Measurements from ENCODE around the gene PCNX3.

Gene PCNX3

GRCh38 chr11:65584723-65585171, 30.8 kb upstream of the PCNX3 start:
- no peak for DNase-seq (ENCODE audit: low read depth in 1 of 2, low spot score in 1 of 2)
- TF ChIP-seq JUND (IDR thresholded peaks at IDR 0.05; ENCODE audit: low read depth), result no peak
- in situ Hi-C loops (cut with HindIII; ENCODE audit: low pct_unique_long_range_greater_than_20kb, low sequenced_read_pairs), result no loop called here

DNA sequence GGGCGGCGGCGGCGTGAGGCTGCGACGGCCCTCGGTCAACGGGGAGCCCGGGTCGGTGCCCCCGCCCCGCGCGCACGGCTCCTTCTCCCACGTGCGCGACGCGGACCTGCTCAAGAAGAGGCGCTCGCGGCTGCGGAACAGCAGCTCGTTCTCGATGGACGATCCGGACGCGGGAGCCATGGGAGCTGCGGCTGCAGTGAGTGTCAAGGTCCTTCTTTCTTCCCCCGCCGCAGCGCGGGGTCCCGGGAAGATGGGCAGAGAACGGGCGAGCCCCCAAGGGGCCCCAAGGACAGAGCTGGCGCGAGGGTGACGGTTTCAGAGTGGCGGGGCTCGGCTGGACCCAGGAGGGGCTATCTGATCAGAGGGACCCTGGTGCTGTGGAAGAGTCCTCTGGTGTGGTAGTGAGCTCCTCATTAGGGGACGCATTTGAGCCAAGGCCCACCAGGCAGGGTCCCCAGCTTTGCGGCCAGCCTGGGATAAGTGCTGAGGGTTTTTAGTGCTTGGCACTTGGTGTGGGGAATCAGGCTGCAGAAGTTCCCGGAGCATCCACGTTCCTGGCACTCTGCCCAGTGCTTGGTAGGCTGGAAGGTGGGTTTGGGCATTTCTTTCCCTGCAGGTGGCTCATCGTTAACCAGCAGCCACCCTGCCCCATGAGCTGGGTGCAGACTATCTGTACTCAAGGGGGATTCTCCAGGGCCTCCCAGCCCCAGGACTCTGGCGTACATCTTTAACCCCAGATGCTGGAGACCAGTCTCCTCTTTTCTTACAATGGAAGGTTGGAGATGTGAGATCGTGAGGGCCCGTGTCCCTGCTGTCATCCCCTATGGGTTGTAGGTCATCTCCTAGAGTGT, 30.0 kb upstream of the PCNX3 start:
- no peak for TF ChIP-seq JUND (IDR thresholded peaks at IDR 0.05; ENCODE audit: low read depth)
- DNase-seq (ENCODE audit: low read depth in 1 of 2, low spot score in 1 of 2), result no peak
- in situ Hi-C loops (cut with HindIII; ENCODE audit: low pct_unique_long_range_greater_than_20kb, low sequenced_read_pairs), result no loop called here

- in situ Hi-C loops (cut with HindIII; ENCODE audit: low pct_unique_long_range_greater_than_20kb, low sequenced_read_pairs), result no loop called here
- no peak for TF ChIP-seq JUND (IDR thresholded peaks at IDR 0.05; ENCODE audit: low read depth)
- DNase-seq (ENCODE audit: low read depth in 1 of 2, low spot score in 1 of 2), result no peak
Measured at GRCh38 chr11:65586247-65586630, 29.3 kb upstream of the PCNX3 start.

DNA sequence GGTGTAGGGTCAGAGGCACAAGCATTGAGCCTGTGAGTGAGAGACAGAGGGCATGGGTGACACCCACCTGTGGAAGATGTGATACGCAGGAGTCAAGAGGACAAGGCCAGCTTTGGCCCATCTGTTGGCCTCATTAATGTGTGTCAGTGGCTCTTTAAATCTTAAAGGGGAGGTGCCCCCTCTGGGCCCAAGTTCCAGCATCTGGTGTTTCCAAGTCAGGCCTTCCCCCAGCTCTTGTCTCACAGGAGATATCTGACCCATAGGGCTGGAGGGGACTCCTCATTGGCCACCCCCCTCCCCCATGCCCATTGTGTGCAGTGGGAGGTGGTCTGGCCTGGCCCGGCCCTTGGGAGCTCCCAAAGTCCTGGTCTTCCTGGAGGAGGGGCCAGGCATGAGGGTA, 28.9 kb upstream of the PCNX3 start:
- in situ Hi-C loops (cut with HindIII; ENCODE audit: low pct_unique_long_range_greater_than_20kb, low sequenced_read_pairs), result no loop called here
- no peak for DNase-seq (ENCODE audit: low read depth in 1 of 2, low spot score in 1 of 2)
- TF ChIP-seq JUND (IDR thresholded peaks at IDR 0.05; ENCODE audit: low read depth), result no peak

GRCh38 chr11:65588199-65589054, 27.1 kb upstream of the PCNX3 start:
- in situ Hi-C loops (cut with HindIII; ENCODE audit: low pct_unique_long_range_greater_than_20kb, low sequenced_read_pairs), result no loop called here

DNA sequence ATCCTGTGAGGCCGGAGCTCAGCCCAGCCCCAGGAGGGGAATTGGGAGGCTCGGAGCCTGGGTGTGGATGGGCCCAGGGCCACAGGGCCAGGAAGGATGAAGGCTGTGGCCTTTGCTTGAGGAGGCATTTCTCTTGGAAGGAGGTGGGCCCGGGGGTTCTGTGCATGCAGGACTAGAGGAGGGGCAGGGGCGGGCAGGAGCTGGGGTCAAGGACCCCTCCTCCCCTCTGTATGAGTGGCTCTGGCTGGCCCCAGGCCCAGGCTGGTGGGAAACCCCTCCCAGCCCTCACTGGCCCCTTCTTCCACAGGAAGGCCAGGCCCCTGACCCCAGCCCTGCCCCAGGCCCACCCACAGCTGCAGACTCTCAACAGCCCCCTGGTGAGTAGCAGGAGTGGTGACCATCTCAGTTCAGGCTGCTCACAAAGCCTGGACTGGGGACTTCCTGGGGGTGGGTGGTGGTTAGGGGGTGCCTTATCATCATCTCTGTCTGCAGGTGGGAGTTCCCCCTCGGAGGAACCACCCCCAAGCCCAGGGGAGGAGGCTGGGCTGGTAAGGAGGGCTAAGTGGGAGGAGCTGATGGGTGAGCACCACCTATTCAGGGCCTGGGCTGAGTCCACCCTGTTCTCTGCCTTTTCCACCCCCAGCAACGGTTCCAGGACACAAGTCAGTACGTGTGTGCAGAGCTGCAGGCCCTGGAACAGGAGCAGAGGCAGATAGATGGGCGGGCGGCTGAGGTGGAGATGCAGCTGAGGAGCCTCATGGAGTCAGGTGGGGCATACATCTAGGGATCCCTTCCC, 25.9 kb upstream of the PCNX3 start:
- in situ Hi-C loops (cut with HindIII; ENCODE audit: low pct_unique_long_range_greater_than_20kb, low sequenced_read_pairs), result no loop called here
- no peak for DNase-seq (ENCODE audit: low read depth in 1 of 2, low spot score in 1 of 2)
- TF ChIP-seq JUND (IDR thresholded peaks at IDR 0.05; ENCODE audit: low read depth), result no peak

More at GRCh38 chr11:65588199-65589054, 27.1 kb upstream of the PCNX3 start:
- TF ChIP-seq JUND (IDR thresholded peaks at IDR 0.05; ENCODE audit: low read depth), result no peak
- DNase-seq (ENCODE audit: low read depth in 1 of 2, low spot score in 1 of 2), result peak; percentile 70 to 86

DNA sequence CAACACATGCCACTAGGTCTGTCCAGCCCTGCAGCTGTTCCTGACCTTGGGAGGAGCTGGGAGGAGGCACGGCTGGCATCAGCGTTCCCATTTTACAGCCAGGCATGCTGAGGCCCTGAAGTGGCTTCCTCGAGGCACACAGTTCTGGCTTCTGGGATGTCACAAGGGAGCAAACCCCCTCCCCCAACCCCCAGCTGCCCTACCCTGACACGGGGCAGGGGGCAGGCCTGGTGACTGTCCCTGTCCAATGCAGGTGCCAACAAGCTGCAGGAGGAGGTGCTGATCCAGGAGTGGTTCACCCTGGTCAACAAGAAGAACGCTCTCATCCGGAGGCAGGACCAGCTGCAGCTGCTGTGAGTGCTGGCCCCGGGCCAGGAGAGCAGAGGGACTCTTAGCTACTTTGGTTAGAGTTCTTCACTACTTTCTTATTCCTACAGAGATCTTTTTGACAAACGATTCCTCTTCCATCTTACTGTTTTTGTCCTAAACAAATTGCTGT, 25.3 kb upstream of the PCNX3 start:
- in situ Hi-C loops (cut with HindIII; ENCODE audit: low pct_unique_long_range_greater_than_20kb, low sequenced_read_pairs), result no loop called here
- no peak for DNase-seq (ENCODE audit: low read depth in 1 of 2, low spot score in 1 of 2)

DNA sequence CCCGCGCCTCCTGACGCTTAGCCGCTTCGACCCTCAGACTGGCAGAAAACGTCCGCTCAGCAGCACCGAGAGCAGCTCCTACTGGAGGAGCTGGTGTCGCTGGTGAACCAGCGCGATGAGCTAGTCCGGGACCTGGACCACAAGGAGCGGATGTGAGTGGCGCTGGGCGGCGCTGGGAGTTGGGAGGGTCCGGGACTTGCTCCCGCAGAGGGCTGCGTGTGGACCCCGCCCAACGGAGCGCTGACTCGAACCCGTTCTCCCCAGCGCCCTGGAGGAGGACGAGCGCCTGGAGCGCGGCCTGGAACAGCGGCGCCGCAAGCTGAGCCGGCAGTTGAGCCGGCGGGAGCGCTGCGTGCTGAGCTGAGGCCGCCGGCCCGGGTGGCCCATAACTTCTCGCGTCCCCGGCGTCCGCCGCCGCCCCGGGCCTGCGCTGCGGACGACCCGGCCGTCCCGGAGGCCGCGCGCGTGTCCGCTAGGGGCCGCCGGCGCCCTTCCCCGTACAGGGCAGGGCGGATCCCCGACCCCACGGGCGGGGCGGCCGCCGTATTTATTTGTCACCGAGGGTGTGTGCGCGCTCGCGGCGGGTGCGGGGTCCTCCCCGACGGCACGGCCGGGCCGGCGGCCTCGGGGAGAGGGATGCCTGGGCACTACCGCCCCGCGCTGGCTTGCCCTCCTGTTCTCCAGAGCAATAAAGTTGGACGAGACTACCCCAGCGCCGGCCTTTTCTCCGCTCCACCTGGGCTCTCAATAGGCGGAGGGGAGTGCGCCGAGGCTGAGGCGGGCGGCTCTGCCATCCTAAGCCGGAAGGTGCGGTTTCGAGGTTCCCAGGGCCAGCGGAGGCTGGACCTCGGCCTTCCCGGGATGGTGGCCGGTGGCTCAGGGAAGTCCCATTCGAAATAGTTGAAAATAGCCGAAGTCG, 23.4 kb upstream of the PCNX3 start:
- in situ Hi-C loops (cut with HindIII; ENCODE audit: low pct_unique_long_range_greater_than_20kb, low sequenced_read_pairs), result no loop called here
- no peak for DNase-seq (ENCODE audit: low read depth in 1 of 2, low spot score in 1 of 2)
- no peak for TF ChIP-seq JUND (IDR thresholded peaks at IDR 0.05; ENCODE audit: low read depth)

More for the DNA sequence above, 25.3 kb upstream of the PCNX3 start:
- no peak for TF ChIP-seq JUND (IDR thresholded peaks at IDR 0.05; ENCODE audit: low read depth)

GRCh38 chr11:65592858-65593517, 22.6 kb upstream of the PCNX3 start:
- in situ Hi-C loops (cut with HindIII; ENCODE audit: low pct_unique_long_range_greater_than_20kb, low sequenced_read_pairs), result no loop called here
- no peak for TF ChIP-seq JUND (IDR thresholded peaks at IDR 0.05; ENCODE audit: low read depth)
- no peak for DNase-seq (ENCODE audit: low read depth in 1 of 2, low spot score in 1 of 2)

GRCh38 chr11:65593518-65594414, 21.8 kb upstream of the PCNX3 start:
- in situ Hi-C loops (cut with HindIII; ENCODE audit: low pct_unique_long_range_greater_than_20kb, low sequenced_read_pairs), result no loop called here
- DNase-seq (ENCODE audit: low read depth in 1 of 2, low spot score in 1 of 2), result peak; percentile 47 to 88
- TF ChIP-seq JUND (IDR thresholded peaks at IDR 0.05; ENCODE audit: low read depth), result no peak
